ENCODE data around the gene PPP2CA. TPM values are rescaled to one million over a fixed set of nuclear protein-coding genes. Genes with fewer than 3 reads are reported as not detected.

The PPP2CA gene
- total and polyA plus RNA-seq, 2 of the 8 experiments (the other 6 are each of a cell fraction or from before 2014, with no cell fraction given), result 75.0 to 205 TPM

DNA sequence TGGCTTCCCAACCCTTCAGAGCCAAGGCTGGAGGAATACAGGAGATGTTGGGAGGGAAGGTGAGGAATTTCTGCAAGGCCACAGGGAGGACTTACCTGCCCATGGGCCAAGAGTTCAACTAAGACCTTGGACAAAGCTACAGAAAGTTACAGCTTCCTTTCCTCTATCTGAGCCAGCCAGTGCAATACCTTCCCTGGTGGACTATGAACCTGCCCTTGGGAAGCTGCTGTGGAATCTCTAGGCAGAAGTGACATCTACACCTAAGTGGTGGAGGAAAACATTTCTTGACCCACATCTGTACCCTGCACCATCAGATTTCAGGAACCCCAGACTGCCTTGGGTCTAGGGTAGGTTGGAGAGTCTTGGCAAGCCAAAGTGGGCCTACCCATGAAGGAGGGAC lies 42.4 kb downstream of the PPP2CA start:
- no peaks in the 10 kb centered on the region for H3K9me3 ChIP-seq (ENCODE audit: insufficient read depth in 2 of 2, low read depth in 1 of 2, low read length in 1 of 2)
- H3K18ac ChIP-seq (ENCODE audit: extremely low read depth, low read length), result no peak overlapping the region
- CTCF ChIA-PET (ENCODE audit: partially characterized antibody), result interaction anchor here (0.5 to 10.1 kb wide), 27 partner anchors 11 to 605 kb away, joined by 3 to 120 read pairs (median 4); no protein-coding TSS in a partner anchor
- POLR2A ChIA-PET (ENCODE audit: partially characterized antibody), result interaction anchor here (0.6 to 5.8 kb wide), 4 partner anchors 9 to 486 kb away, joined by 3 to 29 read pairs (median 3); partner anchors contain the start of gene PPP2CA
- H2BK5ac ChIP-seq (ENCODE audit: low read depth, low read length), result no peak overlapping the region
- TF ChIP-seq CREB1 (IDR thresholded peaks at IDR 0.05) (no peak), JUN (IDR thresholded peaks at IDR 0.05; ENCODE audit: low read depth, low read length) (no peak), RFX5 (IDR thresholded peaks at IDR 0.05; ENCODE audit: borderline replicate concordance, low read depth, low read length) (no peak), EZH2 (IDR thresholded peaks at IDR 0.05; ENCODE audit: low read depth, low read length, severe bottlenecking) (no peak), HDAC2 (IDR thresholded peaks at IDR 0.05; ENCODE audit: borderline replicate concordance in 1 of 2, low read depth in 2 of 2, low read length in 2 of 2) (no peak), RXRA (IDR thresholded peaks at IDR 0.05; ENCODE audit: insufficient read depth, low read depth, low read length) (no peak), SIN3A (conservative IDR thresholded peaks at IDR 0.05 in 1 of 2, IDR thresholded peaks at IDR 0.05 in 1 of 2; ENCODE audit: low read depth in 1 of 2, low read length in 2 of 2) (no peak), RAD21 (IDR thresholded peaks at IDR 0.05 in 1 of 2, conservative IDR thresholded peaks at IDR 0.05 in 1 of 2; ENCODE audit: low read depth in 2 of 2, low read length in 2 of 2) (no peak)
- TF ChIP-seq, protein P1, sequence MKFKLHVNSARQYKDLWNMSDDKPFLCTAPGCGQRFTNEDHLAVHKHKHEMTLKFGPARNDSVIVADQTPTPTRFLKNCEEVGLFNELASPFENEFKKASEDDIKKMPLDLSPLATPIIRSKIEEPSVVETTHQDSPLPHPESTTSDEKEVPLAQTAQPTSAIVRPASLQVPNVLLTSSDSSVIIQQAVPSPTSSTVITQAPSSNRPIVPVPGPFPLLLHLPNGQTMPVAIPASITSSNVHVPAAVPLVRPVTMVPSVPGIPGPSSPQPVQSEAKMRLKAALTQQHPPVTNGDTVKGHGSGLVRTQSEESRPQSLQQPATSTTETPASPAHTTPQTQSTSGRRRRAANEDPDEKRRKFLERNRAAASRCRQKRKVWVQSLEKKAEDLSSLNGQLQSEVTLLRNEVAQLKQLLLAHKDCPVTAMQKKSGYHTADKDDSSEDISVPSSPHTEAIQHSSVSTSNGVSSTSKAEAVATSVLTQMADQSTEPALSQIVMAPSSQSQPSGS (IDR thresholded peaks at IDR 0.05; ENCODE audit: low read length), result no peak
- H4K8ac ChIP-seq (ENCODE audit: extremely low read depth, insufficient read depth, low read length), result no peak overlapping the region
- no peak overlapping the region for H3K23ac ChIP-seq (ENCODE audit: insufficient read length)
- H3K79me1 ChIP-seq (ENCODE audit: low read depth, low read length), result no peaks in the 10 kb centered on the region; the same call in 1 of the 2 replicates
- no peak overlapping the region for H2AFZ ChIP-seq (ENCODE audit: low read length)
- no peaks in the 10 kb centered on the region for H3K4me1 ChIP-seq (replicated peaks in 1 of 4; ENCODE audit: control insufficient read depth in 3 of 4, insufficient read depth in 4 of 4, low read length in 3 of 4)
- H2AK5ac ChIP-seq (ENCODE audit: low read depth, low read length), result no peak overlapping the region
- no peak overlapping the region for H4K5ac ChIP-seq (ENCODE audit: insufficient read length, low read depth, low read length)
- peaks cover 0 to 4% of the 10 kb centered on the region in 2 experiments for H4K20me1 ChIP-seq (replicated peaks in 1 of 2; ENCODE audit: control insufficient read depth in 1 of 2, insufficient read depth in 2 of 2, low read length in 2 of 2)
- H2BK120ac ChIP-seq (replicated peaks; ENCODE audit: low read depth, low read length), result no peak overlapping the region
- FAIRE-seq (no peak), DNase-seq (ENCODE audit: low read depth in 1 of 2, low spot score in 2 of 2) (no peak)
- H2BK20ac ChIP-seq (ENCODE audit: low read length), result no peak overlapping the region
- H4K91ac ChIP-seq (replicated peaks; ENCODE audit: insufficient read length, low read length), result no peak overlapping the region
- no peak overlapping the region for H3K56ac ChIP-seq (replicated peaks; ENCODE audit: insufficient read length, low read depth, low read length)
- H2BK15ac ChIP-seq (ENCODE audit: low read length), result no peak overlapping the region
- no peak overlapping the region for H3K4me3 ChIP-seq (ENCODE audit: extremely low read depth in 1 of 4, insufficient read depth in 2 of 4, low read depth in 3 of 4, low read length in 4 of 4)
- no peaks in the 10 kb centered on the region for H3K27me3 ChIP-seq (replicated peaks in 1 of 4; ENCODE audit: control insufficient read depth in 3 of 4, extremely low read depth in 1 of 4, insufficient read depth in 3 of 4, low read length in 3 of 4)
- H3K9ac ChIP-seq (replicated peaks in 1 of 4; ENCODE audit: extremely low read depth in 1 of 4, low read depth in 3 of 4, low read length in 3 of 4), result no peak overlapping the region
- H3K14ac ChIP-seq (ENCODE audit: insufficient read length), result no peak overlapping the region
- no peak overlapping the region for H3K27ac ChIP-seq (ENCODE audit: low read depth, low read length)
- H3K79me2 ChIP-seq (ENCODE audit: control insufficient read depth in 1 of 2, insufficient read depth in 2 of 2, low read length in 2 of 2), result no peaks in the 10 kb centered on the region
- H3K23me2 ChIP-seq (ENCODE audit: low read depth, low read length), result no peaks in the 10 kb centered on the region; the same call in 1 of the 2 replicates
- no peak overlapping the region for H3K4me2 ChIP-seq (ENCODE audit: insufficient read depth in 1 of 2, low read depth in 2 of 2, low read length in 2 of 2)
- no peaks in the 10 kb centered on the region for H3K36me3 ChIP-seq (ENCODE audit: control insufficient read depth in 2 of 4, insufficient read depth in 4 of 4, low read length in 3 of 4)
- H3K4ac ChIP-seq (replicated peaks; ENCODE audit: insufficient read length, low read depth, low read length), result no peak overlapping the region
- H2BK12ac ChIP-seq (ENCODE audit: low read depth, low read length), result no peak overlapping the region
